ENCODE measurements around the gene CRB3. TPM values are rescaled to one million over a fixed set of nuclear protein-coding genes. Genes with fewer than 3 reads are reported as not detected.

Gene CRB3
- total and polyA plus RNA-seq, 2 of the 13 experiments (the other 11 are each of a cell fraction or from before 2014, with no cell fraction given): 10.6 to 25.6 TPM

GRCh38 chr19:6514926-6515544 is 51.0 kb downstream of the CRB3 start (continued):
- TF ChIP-seq CBX1 (IDR thresholded peaks at IDR 0.05; ENCODE audit: low read depth): no peak

- FAIRE-seq: no peak
- intact Hi-C loops (cut with micrococcal nuclease; ENCODE audit: unreplicated experiment): loop anchor here (2.0 kb wide), 2 partner anchors 117 to 347 kb away; no protein-coding TSS in a partner anchor
- TF ChIP-seq CHCHD3 (CRISPR knock-in tag; IDR thresholded peaks at IDR 0.05) (0 out of 2 replicates have a peak, but pooled peaks have one; percentile 39), ZEB1 (IDR thresholded peaks at IDR 0.05; ENCODE audit: insufficient replicate concordance, low read depth) (peak; percentile 21), TBX2 (CRISPR knock-in tag; IDR thresholded peaks at IDR 0.05; ENCODE audit: borderline replicate concordance) (0 out of 2 replicates have a peak, but pooled peaks have one; percentile 22), ZNF609 (CRISPR knock-in tag; IDR thresholded peaks at IDR 0.05; ENCODE audit: borderline replicate concordance) (no peak), SP4 (CRISPR knock-in tag; IDR thresholded peaks at IDR 0.05) (peak; percentile 24; the same call in 1 of the 2 replicates), ZNF432 (CRISPR knock-in tag; IDR thresholded peaks at IDR 0.05; ENCODE audit: borderline replicate concordance) (no peak), PATZ1 (CRISPR knock-in tag; IDR thresholded peaks at IDR 0.05) (0 out of 2 replicates have a peak, but pooled peaks have one; percentile 11), SP5 (CRISPR knock-in tag; IDR thresholded peaks at IDR 0.05; ENCODE audit: borderline replicate concordance, low read depth) (0 out of 2 replicates have a peak, but pooled peaks have one; percentile 21), SAP130 (CRISPR knock-in tag; IDR thresholded peaks at IDR 0.05; ENCODE audit: low read depth) (peak; percentile 23), SP2 (CRISPR knock-in tag; IDR thresholded peaks at IDR 0.05) (peak; percentile 53), ZNF777 (CRISPR knock-in tag; IDR thresholded peaks at IDR 0.05) (0 out of 2 replicates have a peak, but pooled peaks have one; percentile 13), SP1 (IDR thresholded peaks at IDR 0.05) (peak; percentile 13; the same call in 1 of the 2 replicates), SP1 (CRISPR knock-in tag; IDR thresholded peaks at IDR 0.05) (peak; percentile 37; the same call in 1 of the 2 replicates)
Observed at GRCh38 chr19:6516018-6516658, 52.1 kb downstream of the CRB3 start.

More at GRCh38 chr19:6516018-6516658, 52.1 kb downstream of the CRB3 start:
- H3K27me3 ChIP-seq (ENCODE audit: control insufficient read depth in 1 of 2, insufficient read depth in 2 of 2, low read length in 2 of 2): no peaks in the 10 kb centered on the region; a peak in 1 of 5 replicates
- DNase-seq (ENCODE audit: low spot score) (peak; percentile 77), ATAC-seq (peak; percentile 69)
- 12% methylated on average over 21 of the region's 26 CpGs for WGBS (ENCODE audit: low lambda C conversion rate)
- CTCF ChIA-PET (ENCODE audit: low intra/inter-chr PET ratio, low total read pairs): interaction anchor here (1.4 to 2.4 kb wide), 2 partner anchors 34 to 116 kb away, joined by 3 to 24 read pairs; partner anchors contain the start of gene DENND1C
- peak overlapping the region; percentile 97 for H3K4me2 ChIP-seq (ENCODE audit: low read depth, low read length)
- in situ Hi-C loops (cut with HindIII; ENCODE audit: extremely low pct_ligation_motif_present, low pct_unique_long_range_greater_than_20kb): loop anchor here (5.0 kb wide), 1 partner anchor 116 kb away; no protein-coding TSS in a partner anchor
- POLR2A ChIA-PET: interaction anchor here (0.9 to 1.6 kb wide), 5 partner anchors 8 to 222 kb away, joined by 3 to 8 read pairs (median 4); partner anchors contain the start of genes C3, GPR108, KHSRP and TNFSF9
- peak overlapping the region; percentile 57 for H3K9ac ChIP-seq (ENCODE audit: insufficient read depth, low read depth, low read length)
- H2AFZ ChIP-seq (ENCODE audit: low read length): no peak overlapping the region
- H3K4me3 ChIP-seq (replicated peaks in 1 of 3; ENCODE audit: insufficient read depth in 1 of 3, low read depth in 2 of 3, low read length in 3 of 3): peak overlapping the region; percentile 54 to 88 (median 78); a peak in 5 of 6 replicates
- H3K4me1 ChIP-seq (ENCODE audit: insufficient read depth, low read length): peaks cover 52% of the 10 kb centered on the region
- H3K79me2 ChIP-seq (ENCODE audit: insufficient read depth, low read length): no peaks in the 10 kb centered on the region
- H3K9me3 ChIP-seq (ENCODE audit: low read length): no peaks in the 10 kb centered on the region
- H3K27ac ChIP-seq (ENCODE audit: extremely low read length, insufficient read depth, low read length): no peak overlapping the region
- no peaks in the 10 kb centered on the region for H3K36me3 ChIP-seq (replicated peaks in 1 of 2; ENCODE audit: control insufficient read depth in 1 of 2, insufficient read depth in 2 of 2, low read length in 2 of 2)
- H4K20me1 ChIP-seq (ENCODE audit: insufficient read depth, low read length): no peaks in the 10 kb centered on the region
- BruUV-seq (replicated peaks): no TSS peak

Measured in HepG2 (cell line).